ENCODE results near the gene ADAMTS2.

ADAMTS2 gene

DNA sequence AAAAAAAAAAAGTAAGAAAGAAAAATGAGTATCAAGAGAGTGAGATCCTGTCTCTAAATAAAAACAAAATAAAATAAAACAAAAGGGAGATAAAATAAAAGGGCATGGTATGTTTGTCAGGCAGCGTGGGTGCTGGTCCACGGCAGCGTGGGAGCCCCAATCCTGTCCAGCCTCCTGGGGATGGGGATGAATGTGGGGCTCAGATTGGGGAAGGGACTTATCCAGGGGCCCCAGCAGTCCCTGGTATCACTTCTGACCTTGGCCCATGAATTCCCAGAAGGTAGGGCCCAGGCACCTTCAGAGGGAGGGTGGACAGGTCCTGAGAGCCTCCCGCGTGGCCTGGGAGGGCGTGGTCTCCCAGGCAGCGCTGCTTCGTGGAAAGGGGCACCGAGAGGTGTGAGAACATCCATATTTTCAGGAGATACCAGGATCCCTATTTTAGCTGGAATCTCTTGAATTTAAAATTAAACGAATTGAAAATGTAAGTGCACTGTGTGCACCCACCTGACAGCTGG lies 213.9 kb downstream of the ADAMTS2 start:
- TF ChIP-seq, protein P1, sequence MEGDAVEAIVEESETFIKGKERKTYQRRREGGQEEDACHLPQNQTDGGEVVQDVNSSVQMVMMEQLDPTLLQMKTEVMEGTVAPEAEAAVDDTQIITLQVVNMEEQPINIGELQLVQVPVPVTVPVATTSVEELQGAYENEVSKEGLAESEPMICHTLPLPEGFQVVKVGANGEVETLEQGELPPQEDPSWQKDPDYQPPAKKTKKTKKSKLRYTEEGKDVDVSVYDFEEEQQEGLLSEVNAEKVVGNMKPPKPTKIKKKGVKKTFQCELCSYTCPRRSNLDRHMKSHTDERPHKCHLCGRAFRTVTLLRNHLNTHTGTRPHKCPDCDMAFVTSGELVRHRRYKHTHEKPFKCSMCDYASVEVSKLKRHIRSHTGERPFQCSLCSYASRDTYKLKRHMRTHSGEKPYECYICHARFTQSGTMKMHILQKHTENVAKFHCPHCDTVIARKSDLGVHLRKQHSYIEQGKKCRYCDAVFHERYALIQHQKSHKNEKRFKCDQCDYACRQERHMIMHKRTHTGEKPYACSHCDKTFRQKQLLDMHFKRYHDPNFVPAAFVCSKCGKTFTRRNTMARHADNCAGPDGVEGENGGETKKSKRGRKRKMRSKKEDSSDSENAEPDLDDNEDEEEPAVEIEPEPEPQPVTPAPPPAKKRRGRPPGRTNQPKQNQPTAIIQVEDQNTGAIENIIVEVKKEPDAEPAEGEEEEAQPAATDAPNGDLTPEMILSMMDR (IDR thresholded peaks at IDR 0.05; ENCODE audit: low read depth, low read length), result no peak
- no peak overlapping the region for H3K4me3 ChIP-seq (ENCODE audit: low read depth, low read length)

GRCh38 chr5:179130101-179130681 lies 215.1 kb downstream of the ADAMTS2 start:
- TF ChIP-seq, protein P1 (IDR thresholded peaks at IDR 0.05; ENCODE audit: low read depth, low read length), result no peak
- H3K4me3 ChIP-seq (ENCODE audit: low read depth, low read length), result no peak overlapping the region

DNA sequence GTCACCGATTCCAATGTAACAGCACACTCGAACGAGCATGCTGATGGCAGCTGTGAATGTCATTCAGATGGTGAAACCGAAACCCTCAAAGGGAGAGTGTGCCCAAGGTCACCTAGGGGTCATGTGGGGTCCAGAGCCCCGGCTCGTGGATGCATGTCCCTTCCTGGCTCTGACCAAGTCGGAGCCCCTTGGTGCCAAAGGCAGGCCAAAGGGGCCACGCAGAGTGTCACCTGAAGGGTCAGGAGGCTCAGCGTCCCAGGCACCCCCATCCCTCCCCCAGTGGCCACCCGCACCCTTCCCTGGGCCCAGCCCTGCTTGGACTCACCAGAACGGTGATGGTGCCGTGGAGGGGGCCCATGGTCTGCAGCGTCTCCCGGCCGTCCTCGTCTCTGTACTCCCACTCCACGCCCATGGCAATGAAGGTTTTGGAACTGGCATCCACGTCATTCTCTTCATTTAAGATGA lies 215.6 kb downstream of the ADAMTS2 start:
- no peak overlapping the region for H3K4me3 ChIP-seq (ENCODE audit: low read depth, low read length)
- TF ChIP-seq, protein P1 (IDR thresholded peaks at IDR 0.05; ENCODE audit: low read depth, low read length), result no peak

DNA sequence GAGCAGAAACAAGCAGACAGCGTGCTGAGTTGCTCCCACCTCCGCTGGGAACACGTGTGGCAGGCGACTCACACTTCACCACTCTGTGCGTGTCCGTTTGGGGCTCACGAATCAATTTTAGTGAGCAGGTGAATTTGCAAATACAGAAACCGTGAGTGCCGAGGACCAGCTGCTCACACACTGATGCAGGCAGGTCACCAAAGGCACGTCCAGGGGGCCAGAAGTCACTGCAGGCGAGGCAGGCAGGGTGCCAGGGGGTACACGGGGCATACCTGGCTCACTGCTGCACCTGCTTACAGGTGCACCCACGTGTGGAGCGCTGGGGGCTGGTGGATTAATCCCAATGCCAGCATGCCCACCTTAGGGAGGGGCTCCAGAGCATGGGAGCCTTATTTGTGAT lies 216.3 kb downstream of the ADAMTS2 start:
- TF ChIP-seq, protein P1 (IDR thresholded peaks at IDR 0.05; ENCODE audit: low read depth, low read length), result no peak
- no peak overlapping the region for H3K4me3 ChIP-seq (ENCODE audit: low read depth, low read length)

DNA sequence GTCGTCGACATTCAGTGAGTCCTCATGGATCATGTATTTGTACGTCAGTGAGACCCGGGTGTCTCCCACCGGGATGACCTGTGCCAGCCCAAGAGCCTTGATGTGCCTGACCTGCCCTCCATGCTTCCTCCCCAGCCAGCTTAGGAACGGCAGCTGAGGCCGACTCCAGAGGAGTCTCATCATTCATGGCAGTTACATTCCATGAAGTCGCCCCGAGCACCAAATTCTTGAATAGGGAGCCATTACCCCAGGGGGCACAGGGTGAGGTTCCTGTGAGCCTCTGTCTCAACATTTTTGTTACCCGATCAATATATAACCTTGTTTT lies 217.3 kb downstream of the ADAMTS2 start:
- H3K4me3 ChIP-seq (ENCODE audit: low read depth, low read length), result no peak overlapping the region
- TF ChIP-seq, protein P1 (IDR thresholded peaks at IDR 0.05; ENCODE audit: low read depth, low read length), result no peak

GRCh38 chr5:179127136-179128040 lies 217.9 kb downstream of the ADAMTS2 start:
- no peak overlapping the region for H3K4me3 ChIP-seq (ENCODE audit: low read depth, low read length)
- TF ChIP-seq, protein P1 (IDR thresholded peaks at IDR 0.05; ENCODE audit: low read depth, low read length), result no peak

- TF ChIP-seq, protein P1 (IDR thresholded peaks at IDR 0.05; ENCODE audit: low read depth, low read length), result no peak
These were observed 218.7 kb downstream of the ADAMTS2 start for GRCh38 chr5:179126506-179126991.

More at GRCh38 chr5:179126506-179126991, 218.7 kb downstream of the ADAMTS2 start:
- H3K4me3 ChIP-seq (ENCODE audit: low read depth, low read length), result no peak overlapping the region

Data from WI38 (cell line).